Renal cortex interstitium (tissue), 11 donors: ENCODE results near the gene PHACTR1. TPM values are rescaled to one million over a fixed set of nuclear protein-coding genes. Genes with fewer than 3 reads are reported as not detected.

ENCODE experiments used
- DNase-seq, 11 donors: peaks; one replicate each; pipeline ENCODE4 v3.0.0-alpha.2; 2013; ENCODE audit warnings: low read depth in 9 of 11, low spot score in 4 of 11; ENCODE audit errors: extremely low read depth in 1 of 11
- polyA plus RNA-seq, 3 donors: library from polyadenylated mRNA; unstranded; fragments of 120-200 nt; gene quantifications; one replicate each; pipeline ENCODE4 v1.2.1, GENCODE V29; 2013; ENCODE audit not compliant: insufficient read length in 3 of 3

Gene PHACTR1
- polyA plus RNA-seq, 3 donors = 13.6 to 23.2 (median 15.0) TPM

DNA sequence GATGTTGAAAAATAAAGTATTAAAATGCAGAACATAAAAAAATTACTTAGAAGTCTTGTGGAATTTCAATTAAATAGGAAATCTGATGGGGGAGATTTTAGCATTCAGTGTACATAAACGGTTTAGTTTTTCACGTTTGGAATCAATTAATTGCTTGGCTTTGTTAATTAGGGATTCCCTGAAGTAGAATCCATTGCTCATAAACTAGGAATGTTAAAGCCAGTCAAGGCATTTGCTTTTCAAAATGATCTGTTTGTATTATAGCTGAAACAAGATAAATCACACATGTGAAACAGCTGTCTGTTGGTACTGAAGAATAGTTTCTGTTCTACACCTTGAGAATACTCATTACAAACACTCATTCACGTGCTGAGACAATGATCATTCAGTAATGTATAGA, 313.8 kb downstream of the PHACTR1 start:
- no peak for DNase-seq

DNA sequence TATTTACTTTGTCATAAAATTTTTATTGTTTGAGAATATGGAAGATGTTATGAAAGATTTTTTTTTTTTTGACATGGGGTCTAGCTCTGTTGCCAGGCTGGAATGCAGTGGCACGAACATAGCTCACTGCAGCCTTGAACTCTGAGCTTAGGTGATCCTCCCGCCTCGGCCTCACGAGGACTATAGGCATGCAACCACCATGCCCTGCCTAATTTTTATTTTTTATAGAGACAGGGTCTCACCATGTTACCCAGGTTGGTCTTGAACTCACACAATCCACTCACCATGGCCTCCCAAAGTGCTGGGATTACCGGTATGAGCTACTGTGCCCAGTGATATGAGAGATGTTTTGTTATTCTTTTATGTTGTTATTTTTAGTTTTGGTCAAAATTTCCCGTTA, 316.0 kb downstream of the PHACTR1 start:
- no peak for DNase-seq

DNA sequence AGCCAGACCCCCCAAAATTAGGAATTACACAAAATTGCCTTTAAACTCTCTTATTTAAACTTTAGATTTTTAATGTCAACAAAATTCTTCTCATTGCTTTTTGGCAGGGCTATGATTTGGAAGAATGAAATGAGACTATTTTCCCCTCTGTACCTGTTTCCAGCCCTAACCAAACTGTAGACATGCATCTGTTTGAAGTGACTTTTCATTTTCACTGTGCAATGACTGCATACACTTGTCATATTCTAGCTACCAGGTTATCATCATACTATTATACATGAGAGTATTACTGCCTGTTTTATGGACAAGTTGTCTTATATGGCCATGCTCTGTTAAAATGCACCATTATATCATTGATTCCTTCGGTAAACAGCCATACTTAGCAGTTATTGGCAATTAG, 316.6 kb downstream of the PHACTR1 start:
- DNase-seq = no peak

DNA sequence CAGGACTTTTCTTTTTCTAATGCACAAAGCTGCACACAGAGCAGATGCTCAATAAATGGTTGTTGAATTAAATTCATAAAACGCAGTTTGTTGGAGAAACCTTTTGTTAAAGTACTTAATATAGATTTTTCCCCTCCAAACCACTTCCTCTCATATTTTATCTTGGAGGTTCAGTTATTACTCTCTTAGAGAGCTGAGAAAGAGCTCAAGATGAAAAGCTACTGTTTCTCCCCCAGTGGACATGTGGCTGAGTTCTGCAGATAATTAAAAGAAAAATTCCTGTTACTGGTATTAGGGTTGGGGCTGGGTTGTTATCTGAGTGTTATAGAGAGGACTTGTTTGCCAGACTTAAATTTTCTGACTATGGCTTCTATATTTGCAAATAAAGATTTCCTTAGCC, 317.7 kb downstream of the PHACTR1 start:
- DNase-seq = no peak

DNA sequence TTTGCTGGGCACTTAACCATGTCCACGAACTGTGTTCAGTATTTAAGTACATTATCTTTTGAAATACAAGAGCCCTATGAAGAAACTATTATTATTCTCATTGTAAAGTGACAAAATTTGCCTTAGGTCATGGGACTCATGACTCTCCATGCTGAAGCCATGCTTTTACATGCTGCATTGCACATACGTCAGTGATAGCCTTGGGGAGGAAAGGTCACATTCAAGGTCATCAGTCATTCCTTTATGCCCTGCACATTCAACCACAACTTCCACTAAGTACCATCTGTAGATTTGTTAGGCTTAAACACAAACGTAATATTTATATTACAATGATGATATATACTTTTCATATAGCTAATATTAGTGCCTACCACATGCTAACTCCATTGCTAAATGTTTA, 319.0 kb downstream of the PHACTR1 start:
- DNase-seq = no peak

DNA sequence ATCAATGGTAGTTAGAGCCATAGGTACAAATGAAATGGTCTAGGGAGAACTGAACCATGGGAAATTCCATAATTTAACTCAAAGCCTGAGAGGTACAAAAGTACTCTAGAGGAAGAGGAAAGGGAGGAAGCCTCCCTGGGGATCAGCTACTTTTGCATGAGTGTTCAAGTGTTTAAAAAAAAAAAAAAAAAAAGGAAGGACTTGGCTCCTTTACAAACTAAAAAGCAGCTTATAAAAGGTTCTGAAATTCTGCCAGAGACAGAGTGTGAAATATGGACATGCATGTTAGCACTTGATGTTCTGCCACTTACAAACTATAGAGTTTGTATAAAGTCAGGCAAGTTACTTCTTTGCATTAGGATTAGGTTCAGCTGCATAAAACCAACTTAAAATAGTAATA, 321.7 kb downstream of the PHACTR1 start:
- peak in 1 of 11 donors; percentile 18 for DNase-seq

DNA sequence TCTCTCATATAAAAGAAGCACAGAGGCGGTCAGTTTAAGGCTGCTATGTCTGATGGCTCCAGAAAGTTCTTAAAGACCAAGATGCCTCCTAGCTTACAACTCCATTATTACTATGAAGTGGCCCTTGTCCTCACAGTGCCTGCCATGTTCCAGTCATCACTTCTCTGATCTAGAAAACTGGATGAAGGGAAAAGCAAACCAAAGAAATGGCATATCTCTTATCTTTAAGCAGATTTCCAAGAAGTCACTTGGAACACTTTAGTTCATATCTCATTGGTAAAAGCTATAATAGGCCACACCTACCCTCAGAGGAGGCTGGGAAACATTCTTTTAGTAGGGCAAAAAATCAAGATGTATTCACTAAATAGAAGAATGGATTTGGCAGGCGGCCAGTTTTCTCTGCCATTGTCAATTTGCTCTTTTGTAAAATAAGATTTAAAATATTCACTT, 322.2 kb downstream of the PHACTR1 start:
- no peak for DNase-seq

DNA sequence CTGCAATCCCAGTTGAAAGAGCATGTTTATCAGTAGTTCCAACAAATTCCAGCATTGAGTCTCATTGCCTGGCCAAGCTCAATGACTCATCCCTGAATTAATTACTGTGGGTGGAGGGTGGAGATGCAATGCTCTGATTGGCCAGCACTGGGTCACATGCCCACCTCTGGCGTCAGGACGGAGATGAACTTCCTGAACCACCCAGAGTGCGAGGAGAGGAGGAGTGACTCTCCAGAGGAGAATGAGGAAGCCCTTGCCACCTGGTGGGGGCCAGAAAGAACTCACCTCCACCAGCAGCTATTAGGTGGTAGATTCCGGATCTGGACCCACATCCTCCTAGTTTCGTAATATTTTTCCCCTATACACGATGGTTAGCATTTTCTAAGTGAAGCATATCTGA, 327.8 kb downstream of the PHACTR1 start:
- DNase-seq = no peak

DNA sequence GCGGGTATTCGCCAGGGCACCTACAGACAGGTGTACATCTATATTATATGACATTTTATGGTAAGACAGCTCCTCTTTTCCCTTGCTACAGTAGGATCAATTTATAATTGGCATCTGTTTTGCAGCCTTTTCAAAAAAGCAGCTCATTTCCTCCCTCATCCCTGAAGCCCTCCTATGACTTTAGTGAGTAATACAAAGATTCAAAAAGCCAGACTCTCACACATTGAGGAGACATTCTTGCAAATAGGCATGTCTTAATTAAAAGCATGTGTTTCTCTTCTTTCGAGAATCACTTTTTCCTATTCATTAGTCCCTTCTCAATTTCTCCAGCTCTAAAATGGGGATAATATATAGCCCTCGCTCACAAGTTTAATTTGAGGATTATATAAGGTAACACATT, 328.3 kb downstream of the PHACTR1 start:
- no peak for DNase-seq

DNA sequence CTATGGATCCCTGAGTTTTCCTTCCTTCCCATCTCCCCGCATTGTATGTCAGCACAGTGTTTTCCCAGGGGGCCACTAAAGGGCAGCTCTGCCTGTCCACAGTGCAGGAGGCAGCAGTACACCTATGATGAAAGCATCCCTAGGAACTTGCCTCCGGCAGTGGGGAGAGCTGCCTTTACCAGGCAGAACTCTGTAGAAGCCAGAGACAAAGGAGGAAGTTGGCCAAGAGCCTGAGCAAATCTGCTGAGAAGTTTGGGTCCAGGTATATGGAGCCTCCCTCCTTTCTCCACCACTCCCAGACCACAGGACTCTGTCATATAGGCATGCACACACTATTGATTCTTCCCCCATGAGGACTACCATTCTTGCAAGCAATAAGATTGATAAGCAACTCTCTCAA, 329.1 kb downstream of the PHACTR1 start:
- DNase-seq = no peak

DNA sequence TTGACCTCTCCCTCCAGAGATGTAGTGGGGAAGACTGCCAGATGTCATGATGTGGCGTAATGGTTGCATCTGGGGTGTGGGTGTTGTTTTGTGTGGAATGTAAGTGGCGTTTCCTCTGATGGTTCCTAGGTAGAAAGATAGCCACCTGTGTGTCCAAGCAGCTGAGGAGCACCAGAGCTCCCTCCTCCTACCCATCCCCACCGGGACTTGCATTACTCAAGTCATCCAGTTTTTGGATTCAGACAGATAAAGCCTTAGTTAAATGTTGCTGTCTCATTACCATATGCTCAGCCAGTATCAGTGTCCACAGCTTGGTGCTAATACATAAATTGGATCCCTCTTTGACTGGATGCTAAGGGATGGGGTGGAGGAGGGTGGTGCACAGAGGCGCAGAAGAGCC, 329.5 kb downstream of the PHACTR1 start:
- no peak for DNase-seq

DNA sequence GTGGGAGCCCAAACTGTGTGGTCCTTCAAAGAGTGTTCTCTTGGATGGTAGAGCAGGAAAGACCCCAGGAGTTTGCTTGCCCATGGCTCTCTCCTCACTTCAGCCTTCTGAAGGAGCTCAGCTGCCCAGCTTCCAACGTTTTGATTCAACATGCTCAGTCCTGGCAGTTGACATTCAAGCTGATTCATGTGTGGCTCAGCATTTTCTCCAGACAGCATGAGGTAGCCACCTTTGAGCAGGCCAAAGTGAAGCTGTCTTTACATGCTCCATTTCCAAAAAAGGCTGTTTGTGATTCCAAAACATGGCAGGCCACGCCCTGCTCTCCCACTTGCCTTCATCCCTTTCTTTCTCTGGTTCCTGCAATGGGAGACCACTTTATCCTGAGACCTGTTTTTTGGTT, 331.5 kb downstream of the PHACTR1 start:
- DNase-seq = no peak

DNA sequence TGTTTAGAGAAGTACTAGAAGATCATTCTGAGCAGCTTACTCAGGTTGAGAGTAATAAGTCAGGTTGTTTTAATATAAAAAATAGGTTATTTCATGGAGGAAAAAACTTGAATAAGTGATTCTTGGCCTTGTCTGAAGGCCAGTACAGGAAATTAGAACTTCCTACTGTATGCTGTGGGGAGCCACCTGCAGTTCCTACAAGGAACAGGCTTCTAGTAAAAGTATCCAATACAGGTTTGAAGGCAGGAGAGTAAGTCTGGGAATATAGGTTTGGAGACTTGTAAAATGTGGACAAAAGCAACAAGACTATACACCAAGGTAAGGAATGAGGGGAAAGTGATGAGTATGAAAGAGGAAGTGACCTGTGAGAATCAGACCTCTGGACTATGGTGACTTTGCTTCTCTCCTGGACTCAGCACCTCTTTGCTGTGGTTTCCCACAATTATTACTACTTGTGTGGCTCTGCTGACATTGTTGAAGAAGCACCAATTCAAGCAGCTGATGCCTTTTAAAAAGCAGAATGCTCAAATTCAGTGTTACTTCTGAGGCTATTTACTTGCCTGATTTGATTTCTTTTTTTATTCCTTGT, 333.2 kb downstream of the PHACTR1 start:
- DNase-seq = no peak

DNA sequence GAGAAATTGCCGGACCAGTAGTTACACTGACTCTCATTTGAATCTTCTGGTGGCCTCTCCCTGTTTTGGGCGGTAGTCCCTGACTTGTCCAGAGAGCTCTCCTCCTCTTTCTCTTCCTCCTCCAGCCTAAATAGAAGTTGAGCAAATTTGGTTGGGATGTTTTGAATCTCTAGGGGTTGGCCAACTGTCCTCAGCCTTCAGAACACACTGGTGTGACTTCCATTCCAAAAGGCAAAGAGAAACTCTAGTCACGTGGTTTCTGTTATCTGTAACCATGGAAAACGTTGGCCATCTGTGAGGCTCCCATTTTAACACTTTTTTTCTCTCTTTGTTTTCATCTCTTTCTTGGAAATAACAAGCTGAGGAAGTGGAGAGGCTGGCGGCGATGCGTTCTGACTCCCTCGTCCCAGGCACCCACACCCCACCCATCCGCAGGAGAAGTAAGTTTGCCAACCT, 336.5 kb downstream of the PHACTR1 start:
- no peak for DNase-seq

DNA sequence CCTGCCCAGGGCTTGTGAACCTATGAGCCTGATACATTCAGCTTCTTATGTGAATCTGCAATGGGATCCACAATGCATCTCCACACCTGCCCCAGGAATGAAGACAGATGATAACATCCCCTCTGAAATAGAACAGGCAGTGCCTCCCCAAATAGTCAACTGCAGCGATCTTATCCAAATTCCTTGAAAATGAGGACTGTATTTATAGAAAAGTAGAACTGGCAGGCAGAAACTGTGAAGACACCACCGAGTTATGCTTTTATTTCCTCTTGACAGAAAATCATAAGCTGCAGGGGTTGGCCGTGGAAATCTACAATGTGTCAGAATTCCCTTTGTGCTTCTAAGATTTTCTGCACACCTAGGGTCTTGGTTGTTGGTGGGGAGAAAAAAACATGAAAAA, 341.5 kb downstream of the PHACTR1 start:
- DNase-seq = no peak

DNA sequence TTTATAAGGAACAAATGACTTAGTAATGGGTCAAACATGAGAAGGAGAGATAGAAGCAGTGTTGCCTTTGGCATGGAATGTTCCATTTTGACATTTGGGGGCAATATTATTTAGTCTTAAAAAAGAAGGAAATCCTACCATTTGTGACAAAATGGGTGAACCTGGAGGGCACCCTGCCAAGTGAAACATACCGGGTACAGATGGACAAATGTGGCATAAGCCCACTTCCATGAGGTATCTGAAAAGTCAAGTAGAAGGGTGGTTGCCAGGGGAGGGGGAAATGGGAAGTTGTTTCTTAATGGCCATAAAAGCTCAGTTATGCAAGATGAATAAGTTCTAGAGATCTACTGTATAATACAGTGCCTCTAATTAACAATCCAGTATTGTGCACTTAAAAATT, 342.5 kb downstream of the PHACTR1 start:
- DNase-seq = no peak

DNA sequence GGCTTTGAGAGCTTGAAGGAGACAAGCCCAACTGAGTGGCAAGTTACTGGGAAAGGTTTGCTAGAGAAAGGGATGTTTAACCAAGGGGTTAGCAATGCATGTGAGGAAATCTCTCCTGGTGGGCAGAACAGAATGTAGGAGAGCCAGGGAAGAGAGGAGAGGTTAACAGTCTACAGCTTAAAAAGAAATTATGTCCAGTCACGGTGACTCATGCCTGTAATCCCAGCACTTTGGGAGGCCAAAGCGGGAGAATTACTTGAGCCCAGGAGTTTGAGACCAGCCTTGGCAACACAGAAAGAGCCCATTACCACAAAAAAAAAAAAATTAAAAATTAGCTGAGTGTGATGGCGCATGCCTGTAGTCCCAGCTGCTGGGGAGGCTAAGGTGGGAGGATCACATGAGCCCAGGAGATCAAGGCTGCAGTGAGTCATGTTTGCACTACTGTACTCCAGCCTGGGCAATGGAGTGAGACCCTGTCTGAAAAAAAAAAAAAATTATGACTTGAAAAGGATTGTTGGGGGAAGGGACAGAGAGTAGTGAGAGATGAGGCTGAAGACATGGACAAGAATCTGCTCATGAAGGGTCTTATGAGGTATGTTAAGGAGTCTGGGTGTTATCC, 346.8 kb downstream of the PHACTR1 start:
- no peak for DNase-seq

DNA sequence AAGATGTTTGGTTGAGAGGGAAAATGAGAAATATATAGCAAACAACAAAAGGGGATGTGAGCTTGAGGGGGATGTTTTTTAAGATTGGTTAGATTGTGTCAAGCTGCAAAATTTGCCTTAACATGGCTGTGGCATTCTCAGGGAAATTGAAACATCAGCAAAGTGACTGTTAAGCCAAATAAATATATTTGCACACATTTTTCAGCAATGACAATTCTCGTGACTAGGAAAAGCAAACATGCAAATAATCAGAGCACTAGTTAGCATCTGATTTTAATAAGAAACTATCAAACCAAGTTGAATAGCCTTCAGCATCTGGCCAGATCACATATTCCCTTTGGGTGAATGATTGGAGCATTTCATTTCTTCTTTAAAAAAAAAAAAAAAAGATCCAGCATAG, 349.0 kb downstream of the PHACTR1 start:
- no peak for DNase-seq

DNA sequence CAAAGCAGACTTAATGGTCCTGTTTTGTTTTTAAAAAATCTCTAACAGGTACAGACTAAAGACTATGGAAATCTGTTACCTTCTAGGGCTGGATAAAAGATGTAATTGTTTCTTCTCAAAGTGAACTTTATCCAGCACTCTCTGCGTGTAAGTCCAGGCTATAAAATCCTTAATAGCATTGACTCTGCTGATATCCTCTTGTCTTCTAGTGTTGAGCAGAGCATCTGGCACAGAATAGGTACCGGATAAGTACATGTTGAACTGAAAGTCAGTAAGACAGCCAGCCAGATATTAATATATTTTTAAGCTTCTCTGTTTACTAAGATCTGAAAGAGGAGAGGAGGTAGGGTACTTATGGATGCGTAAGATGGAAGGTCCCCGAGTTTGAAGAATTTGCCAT, 349.5 kb downstream of the PHACTR1 start:
- DNase-seq = no peak

DNA sequence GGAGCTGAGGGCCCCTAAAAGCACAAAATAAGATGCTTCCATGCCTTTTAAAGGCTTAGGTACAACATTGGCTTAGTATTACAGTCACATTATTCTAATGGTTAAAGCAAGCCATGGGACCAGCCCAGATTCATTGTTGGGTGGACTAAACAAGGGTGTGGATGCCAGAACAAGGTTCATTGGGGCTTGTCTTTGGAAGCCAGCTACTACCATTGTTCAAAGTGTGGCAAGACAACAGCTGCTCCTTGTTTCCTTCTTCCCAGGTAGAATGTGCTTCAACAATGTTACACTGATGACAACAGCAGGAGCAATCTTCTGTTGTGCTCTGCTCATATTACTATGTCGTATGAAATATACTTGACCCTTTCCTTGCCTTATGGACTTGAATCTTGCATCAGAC, 350.3 kb downstream of the PHACTR1 start:
- no peak for DNase-seq

DNA sequence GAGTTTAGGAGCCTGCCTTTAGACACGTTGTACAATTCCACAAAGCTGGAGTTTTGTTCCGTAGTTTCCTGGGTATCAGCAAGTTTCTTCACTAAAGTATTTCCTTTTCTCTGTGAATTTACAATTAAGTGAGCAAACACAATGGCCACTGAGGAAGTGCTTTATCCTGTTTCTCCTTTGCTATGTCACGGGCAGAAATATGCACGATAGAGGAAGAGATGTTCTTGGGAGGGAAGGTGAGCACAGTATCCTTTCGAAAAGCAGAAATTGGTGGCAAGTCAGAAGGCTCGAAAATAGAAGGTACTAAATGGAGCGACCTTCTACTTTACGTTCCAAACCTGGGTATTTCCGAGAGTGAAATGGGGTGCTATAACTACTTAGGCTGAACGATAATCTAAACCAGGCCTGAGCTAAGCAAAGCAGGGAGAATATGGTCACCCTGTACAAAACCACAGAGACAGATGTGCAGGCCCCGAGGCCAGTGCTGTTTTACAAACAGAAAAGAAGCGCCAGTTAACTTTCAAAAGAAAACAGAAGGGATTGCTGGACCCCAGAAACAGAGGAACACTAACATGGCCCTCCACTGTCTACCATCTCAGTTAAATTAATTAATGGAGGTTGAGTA, 352.1 kb downstream of the PHACTR1 start:
- no peak for DNase-seq
